Sigmoid colon (tissue), 7 donors: Measurements from ENCODE around the gene MAT2A. TPM values are rescaled to one million over a fixed set of nuclear protein-coding genes. Genes with fewer than 3 reads are reported as not detected.

Experiments used
- DNase-seq: peaks from one replicate; pipeline ENCODE4 v3.0.0-alpha.2; 2019
- H3K27ac ChIP-seq, 4 donors: fragments of 200-600 bp; sonication (generic); one replicate each; pipeline ENCODE4 v1.5.1; 2016 to 2019; ENCODE audit warnings: mild to moderate bottlenecking in 1 of 4
- H3K27me3 ChIP-seq, 3 donors: fragments of 200-600 bp; sonication (generic); one replicate each; pipeline ENCODE4 v1.5.1; 2019; ENCODE audit warnings: mild to moderate bottlenecking in 1 of 3
- H3K36me3 ChIP-seq, 4 donors: fragments of 200-600 bp; sonication (generic); one replicate each; pipeline ENCODE4 v1.5.1; 2016 to 2019
- H3K4me1 ChIP-seq, 4 donors: fragments of 200-600 bp; sonication (generic); one replicate each; pipeline ENCODE4 v1.5.1; 2017 to 2019
- H3K4me3 ChIP-seq, 4 donors: fragments of 200-600 bp; sonication (generic); one replicate each; pipeline ENCODE4 v1.5.1; 2017 to 2019; ENCODE audit warnings: mild to moderate bottlenecking in 2 of 4, moderate library complexity in 1 of 4
- H3K9me3 ChIP-seq, 4 donors: fragments of 200-600 bp in 3 of 4; sonication (generic) in 3 of 4; one replicate each; pipeline versions ENCODE4 v1.5.1 to v1.6.1; 2013 to 2019
- CTCF ChIP-seq, 4 experiments: fragments of 450-650 bp in 3 of 4; fragments of 200-600 bp in 1 of 4; IDR thresholded peaks; one replicate each; pipeline ENCODE4 v1.5.1; 2016 to 2019; ENCODE audit warnings: antibody characterized with exemption in 4 of 4, mild to moderate bottlenecking in 3 of 4, moderate library complexity in 2 of 4
- EP300 ChIP-seq, 4 donors: sonication (generic); formaldehyde crosslinking; IDR thresholded peaks; one replicate each; pipeline ENCODE4 v1.6.1; 2017; ENCODE audit warnings: antibody characterized with exemption in 4 of 4
- POLR2A ChIP-seq, 2 donors: fragments of 450-650 bp; IDR thresholded peaks; one replicate each; pipeline ENCODE4 v1.6.1; 2016; ENCODE audit warnings: antibody characterized with exemption in 2 of 2, mild to moderate bottlenecking in 2 of 2, moderate library complexity in 2 of 2
- POLR2AphosphoS5 ChIP-seq, 4 donors: sonication (generic); formaldehyde crosslinking; IDR thresholded peaks; one replicate each; pipeline ENCODE4 v1.6.1; 2017; ENCODE audit warnings: antibody characterized with exemption in 4 of 4
- WGBS, 2 donors: extraction: QIAGEN DNeasy Blood & Tissue Kit; methylation state at CpG; one replicate each; pipeline ENCODE4 v1.1.7; 2013; 5-methylcytosine and 5-hydroxymethylcytosine counted together
- intact Hi-C: fragments of 100-400 bp; cut with DNase I; formaldehyde crosslinking; loops from one replicate; pipeline ENCODE4 v1.15.1; 2023
- polyA plus RNA-seq, 3 donors: library from polyadenylated mRNA; stranded (reverse); fragments of 200-250 nt; gene quantifications; one replicate each; pipeline ENCODE4 v1.2.3, GENCODE V29; 2013
- total RNA-seq, 4 donors: library from RNA; depleted of rRNA; stranded (reverse); fragments of >200 nt; gene quantifications; one replicate each; pipeline ENCODE4 v1.1.0, GENCODE V29; 2016
- donor health status: healthy with polysubstance abuse.
- donor health status: Bipolar disorder and iron deficiency.
- donor health status: healthy.

Gene MAT2A
- total and polyA plus RNA-seq, 7 donors = 52.3 to 249 (median 139) TPM

DNA sequence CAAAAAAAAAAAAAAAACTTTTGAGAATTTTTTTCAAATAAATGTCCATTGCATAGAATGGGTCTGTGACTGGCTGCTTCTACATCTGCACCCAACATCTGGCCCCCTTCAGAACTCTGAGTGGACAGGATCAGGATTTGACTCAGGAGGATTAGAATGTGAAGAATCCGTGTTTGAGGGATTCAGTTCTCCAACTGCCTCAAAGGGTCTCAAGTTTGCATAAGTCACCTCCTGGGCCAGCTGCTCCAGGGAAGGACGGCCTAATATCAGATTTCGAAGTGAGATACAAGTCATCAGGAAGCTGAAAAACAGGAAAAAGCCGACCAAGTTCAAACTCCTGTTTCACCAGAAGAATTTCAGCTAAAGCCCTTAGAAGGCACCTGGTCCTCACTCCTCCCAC lies 10.9 kb downstream of the MAT2A start:
- Histone ChIP-seq H3K36me3 (peaks cover 13 to 78% (median 33%) of the 10 kb centered on the region in 4 donors), H3K27me3 (no peaks in the 10 kb centered on the region), H3K4me1 (peaks cover 0 to 7% (median under 1%) of the 10 kb centered on the region in 4 donors), H3K9me3 (no peaks in the 10 kb centered on the region), H3K4me3 (no peak overlapping the region), H3K27ac (peak overlapping the region; percentile 22 to 100 (median 29))
- no peak for DNase-seq
- intact Hi-C loops = no loop called here
- no peak for TF ChIP-seq EP300 (IDR thresholded peaks at IDR 0.05)
- no peak for TF ChIP-seq CTCF (IDR thresholded peaks at IDR 0.05)
- no peak for TF ChIP-seq POLR2A (IDR thresholded peaks at IDR 0.05)
- no peak for TF ChIP-seq POLR2AphosphoS5 (IDR thresholded peaks at IDR 0.05)
- WGBS, 2 donors = 58 to 76% methylated on average over 4 of the region's 4 CpGs

- no peak overlapping the region for H3K4me3 ChIP-seq
- TF ChIP-seq POLR2AphosphoS5 (IDR thresholded peaks at IDR 0.05) (no peak), POLR2A (IDR thresholded peaks at IDR 0.05) (no peak), EP300 (IDR thresholded peaks at IDR 0.05) (no peak), CTCF (IDR thresholded peaks at IDR 0.05) (no peak)
- WGBS, 2 donors = 76 to 93% methylated on average over 10 of the region's 10 CpGs
- H3K4me1 ChIP-seq = peaks cover 0 to 2% (median 0%) of the 10 kb centered on the region in 4 donors
- no peaks in the 10 kb centered on the region for H3K9me3 ChIP-seq
- intact Hi-C loops = no loop called here
- peak overlapping the region; percentile 22 to 40 (median 29) for H3K27ac ChIP-seq
- no peaks in the 10 kb centered on the region for H3K27me3 ChIP-seq
- DNase-seq = peak; percentile 73
- H3K36me3 ChIP-seq = peaks cover 15 to 78% (median 39%) of the 10 kb centered on the region in 4 donors
These were observed 11.5 kb downstream of the MAT2A start for GRCh38 chr2:85550486-85550885.

GRCh38 chr2:85551698-85552678 lies 13.0 kb downstream of the MAT2A start:
- intact Hi-C loops = loop anchor here (1.0 kb wide), 2 partner anchors 132 to 161 kb away; no protein-coding TSS in a partner anchor
- peak; percentile 85 to 94 (median 93) for TF ChIP-seq CTCF (IDR thresholded peaks at IDR 0.05)
- TF ChIP-seq POLR2AphosphoS5 (IDR thresholded peaks at IDR 0.05) = no peak
- TF ChIP-seq POLR2A (IDR thresholded peaks at IDR 0.05) = no peak
- no peak for TF ChIP-seq EP300 (IDR thresholded peaks at IDR 0.05)
- peak overlapping the region in 1 of 4 donors; percentile 25 for H3K27ac ChIP-seq
- DNase-seq = peak; percentile 90
- H3K9me3 ChIP-seq = no peaks in the 10 kb centered on the region
- 78% methylated on average over 9 of the region's 9 CpGs for WGBS, 2 donors
- no peaks in the 10 kb centered on the region for H3K4me1 ChIP-seq
- peaks cover 15 to 83% (median 40%) of the 10 kb centered on the region in 4 donors for H3K36me3 ChIP-seq
- no peak overlapping the region for H3K4me3 ChIP-seq
- no peaks in the 10 kb centered on the region for H3K27me3 ChIP-seq

GRCh38 chr2:85553184-85553583 lies 14.2 kb downstream of the MAT2A start:
- no peaks in the 10 kb centered on the region for H3K9me3 ChIP-seq
- H3K36me3 ChIP-seq = peaks cover 15 to 94% (median 42%) of the 10 kb centered on the region in 4 donors
- no peaks in the 10 kb centered on the region for H3K4me1 ChIP-seq
- H3K4me3 ChIP-seq = no peak overlapping the region
- DNase-seq = no peak
- TF ChIP-seq POLR2A (IDR thresholded peaks at IDR 0.05) (no peak), EP300 (IDR thresholded peaks at IDR 0.05) (no peak), CTCF (IDR thresholded peaks at IDR 0.05) (no peak), POLR2AphosphoS5 (IDR thresholded peaks at IDR 0.05) (no peak)
- H3K27ac ChIP-seq = no peak overlapping the region
- H3K27me3 ChIP-seq = no peaks in the 10 kb centered on the region
- WGBS, 2 donors = 87 to 92% methylated on average over 6 of the region's 6 CpGs
- intact Hi-C loops = no loop called here
